ENCODE results near the gene CADM1. TPM values are rescaled to one million over a fixed set of nuclear protein-coding genes. Genes with fewer than 3 reads are reported as not detected.

The CADM1 gene
- total RNA-seq, 4 donors from 2014 or later: 17.1 to 49.8 (median 30.7) TPM

DNA sequence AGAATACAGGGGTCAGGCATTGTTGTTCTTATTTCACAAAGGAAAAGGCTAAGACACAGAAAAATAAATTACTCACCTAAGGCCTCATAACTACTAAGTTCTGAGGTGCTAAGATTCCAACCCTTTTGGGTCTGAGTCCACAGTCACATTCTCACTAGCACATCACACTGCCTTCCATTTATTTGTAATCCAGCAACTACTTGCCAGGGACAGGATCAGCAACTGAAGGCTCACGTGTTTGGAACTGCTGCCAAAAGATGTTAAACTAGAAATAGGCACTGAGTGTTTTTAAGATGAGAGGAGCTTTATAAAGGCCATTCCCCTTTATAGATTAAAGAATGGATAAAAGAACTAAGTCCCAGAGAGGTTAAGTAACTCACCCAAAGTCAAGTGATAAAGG, 58.0 kb downstream of the CADM1 start:
- no peak for TF ChIP-seq POLR2A (IDR thresholded peaks at IDR 0.05)
- TF ChIP-seq EP300 (IDR thresholded peaks at IDR 0.05): no peak
- TF ChIP-seq, protein P1, sequence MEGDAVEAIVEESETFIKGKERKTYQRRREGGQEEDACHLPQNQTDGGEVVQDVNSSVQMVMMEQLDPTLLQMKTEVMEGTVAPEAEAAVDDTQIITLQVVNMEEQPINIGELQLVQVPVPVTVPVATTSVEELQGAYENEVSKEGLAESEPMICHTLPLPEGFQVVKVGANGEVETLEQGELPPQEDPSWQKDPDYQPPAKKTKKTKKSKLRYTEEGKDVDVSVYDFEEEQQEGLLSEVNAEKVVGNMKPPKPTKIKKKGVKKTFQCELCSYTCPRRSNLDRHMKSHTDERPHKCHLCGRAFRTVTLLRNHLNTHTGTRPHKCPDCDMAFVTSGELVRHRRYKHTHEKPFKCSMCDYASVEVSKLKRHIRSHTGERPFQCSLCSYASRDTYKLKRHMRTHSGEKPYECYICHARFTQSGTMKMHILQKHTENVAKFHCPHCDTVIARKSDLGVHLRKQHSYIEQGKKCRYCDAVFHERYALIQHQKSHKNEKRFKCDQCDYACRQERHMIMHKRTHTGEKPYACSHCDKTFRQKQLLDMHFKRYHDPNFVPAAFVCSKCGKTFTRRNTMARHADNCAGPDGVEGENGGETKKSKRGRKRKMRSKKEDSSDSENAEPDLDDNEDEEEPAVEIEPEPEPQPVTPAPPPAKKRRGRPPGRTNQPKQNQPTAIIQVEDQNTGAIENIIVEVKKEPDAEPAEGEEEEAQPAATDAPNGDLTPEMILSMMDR (IDR thresholded peaks at IDR 0.05): no peak
- no peak for DNase-seq (ENCODE audit: low spot score in 2 of 2)
- Histone ChIP-seq H3K36me3 (peaks cover 0 to 16% (median 0%) of the 10 kb centered on the region in 3 donors), H3K9me3 (peaks cover 0 to 29% (median 7%) of the 10 kb centered on the region in 4 donors), H3K27ac (no peak overlapping the region), H3K4me3 (no peak overlapping the region), H3K27me3 (no peaks in the 10 kb centered on the region), H3K4me1 (no peaks in the 10 kb centered on the region)
- WGBS, 2 donors: 59 to 67% methylated on average over 1 of the region's 1 CpG

DNA sequence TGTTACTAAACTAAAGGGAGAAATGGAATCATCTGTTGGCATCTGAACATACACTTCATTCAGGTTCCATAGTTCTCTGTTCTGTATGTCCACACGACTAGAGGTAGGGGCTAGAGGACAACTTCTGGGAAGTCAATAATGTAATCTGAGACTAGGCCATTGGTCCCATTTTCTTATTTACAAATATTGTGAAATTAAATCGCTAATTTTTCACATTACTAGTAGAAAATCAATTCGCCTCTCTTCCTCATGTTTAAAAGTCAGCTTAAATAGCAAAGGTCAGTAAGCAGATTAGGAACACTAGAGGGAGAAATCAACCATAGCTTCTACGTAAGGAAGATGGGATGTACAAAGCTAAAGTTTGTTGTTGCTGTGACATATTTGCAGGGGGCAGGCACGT, 59.7 kb downstream of the CADM1 start:
- Histone ChIP-seq H3K9me3 (peaks cover 0 to 29% (median 7%) of the 10 kb centered on the region in 4 donors), H3K4me3 (no peak overlapping the region), H3K27me3 (no peaks in the 10 kb centered on the region), H3K27ac (no peak overlapping the region), H3K36me3 (peaks cover 0 to 16% (median 0%) of the 10 kb centered on the region in 3 donors), H3K4me1 (peaks cover 0 to 3% (median 0%) of the 10 kb centered on the region in 4 donors)
- TF ChIP-seq, protein P1 (IDR thresholded peaks at IDR 0.05): no peak
- no peak for TF ChIP-seq POLR2A (IDR thresholded peaks at IDR 0.05)
- TF ChIP-seq EP300 (IDR thresholded peaks at IDR 0.05): no peak
- DNase-seq (ENCODE audit: low spot score in 2 of 2): no peak
- 75 to 79% methylated on average over 5 of the region's 5 CpGs for WGBS, 2 donors

DNA sequence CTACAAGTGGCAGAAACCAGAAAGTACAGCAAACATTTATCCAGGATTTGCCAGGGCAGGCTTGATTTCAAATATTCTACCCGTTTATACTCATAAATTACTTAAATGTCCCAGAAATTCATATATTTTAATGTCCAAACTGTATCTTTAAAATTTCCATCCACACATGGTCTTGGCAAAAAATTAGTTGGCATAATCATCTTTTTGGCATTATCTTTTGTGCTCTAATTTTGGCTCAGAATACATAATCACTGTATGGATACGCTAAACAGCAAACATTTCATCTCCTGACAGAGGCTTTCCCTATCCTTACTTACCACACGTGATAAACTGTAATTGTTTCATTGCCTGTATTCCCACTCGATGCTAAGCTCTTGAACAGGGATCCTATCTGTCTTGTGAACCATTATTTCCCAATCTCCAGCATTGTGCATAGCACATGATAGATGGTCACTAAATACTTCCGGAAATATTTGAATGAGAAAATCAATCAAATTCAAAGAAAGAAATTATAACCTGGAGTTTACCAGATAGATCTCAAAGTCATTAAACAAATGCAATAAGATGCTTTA, 64.2 kb downstream of the CADM1 start:
- WGBS, 2 donors: 55 to 68% methylated on average over 5 of the region's 5 CpGs
- TF ChIP-seq, protein P1 (IDR thresholded peaks at IDR 0.05): no peak
- TF ChIP-seq POLR2A (IDR thresholded peaks at IDR 0.05) (no peak), EP300 (IDR thresholded peaks at IDR 0.05) (no peak)
- H3K27ac ChIP-seq: no peak overlapping the region

DNA sequence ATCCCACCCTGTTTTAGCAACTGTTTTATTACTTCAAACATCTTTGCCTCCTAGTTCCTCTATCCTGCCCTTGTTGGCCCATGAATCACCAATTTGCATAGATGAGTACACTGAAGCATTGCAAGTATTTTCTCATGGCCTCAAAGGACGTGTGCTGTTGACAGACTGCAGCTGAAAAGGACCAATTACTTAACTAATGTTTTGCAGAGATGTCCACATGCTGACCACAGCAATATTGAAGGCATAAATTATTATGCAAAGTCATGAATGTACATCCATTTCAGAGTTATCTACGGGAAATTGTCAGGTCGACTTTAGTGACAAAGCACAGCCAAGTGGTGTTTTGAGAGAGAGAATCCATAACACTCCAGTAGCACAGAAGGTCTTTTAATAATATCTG, 64.8 kb downstream of the CADM1 start:
- WGBS, 2 donors: 28 to 36% methylated on average over 3 of the region's 3 CpGs
- no peaks in the 10 kb centered on the region for H3K9me3 ChIP-seq
- H3K4me1 ChIP-seq: peaks cover 0 to 7% (median 3%) of the 10 kb centered on the region in 4 donors
- no peak overlapping the region for H3K4me3 ChIP-seq
- no peaks in the 10 kb centered on the region for H3K36me3 ChIP-seq
- no peak for DNase-seq (ENCODE audit: low spot score in 2 of 2)
- H3K27me3 ChIP-seq: no peaks in the 10 kb centered on the region
- H3K27ac ChIP-seq: no peak overlapping the region
- TF ChIP-seq, protein P1 (IDR thresholded peaks at IDR 0.05): no peak
- TF ChIP-seq EP300 (IDR thresholded peaks at IDR 0.05) (no peak), POLR2A (IDR thresholded peaks at IDR 0.05) (no peak)

More for the DNA sequence above, 64.2 kb downstream of the CADM1 start:
- H3K9me3 ChIP-seq: no peaks in the 10 kb centered on the region
- no peaks in the 10 kb centered on the region for H3K27me3 ChIP-seq
- no peak for DNase-seq (ENCODE audit: low spot score in 2 of 2)
- H3K36me3 ChIP-seq: no peaks in the 10 kb centered on the region
- peaks cover 0 to 7% (median 3%) of the 10 kb centered on the region in 4 donors for H3K4me1 ChIP-seq
- no peak overlapping the region for H3K4me3 ChIP-seq

DNA sequence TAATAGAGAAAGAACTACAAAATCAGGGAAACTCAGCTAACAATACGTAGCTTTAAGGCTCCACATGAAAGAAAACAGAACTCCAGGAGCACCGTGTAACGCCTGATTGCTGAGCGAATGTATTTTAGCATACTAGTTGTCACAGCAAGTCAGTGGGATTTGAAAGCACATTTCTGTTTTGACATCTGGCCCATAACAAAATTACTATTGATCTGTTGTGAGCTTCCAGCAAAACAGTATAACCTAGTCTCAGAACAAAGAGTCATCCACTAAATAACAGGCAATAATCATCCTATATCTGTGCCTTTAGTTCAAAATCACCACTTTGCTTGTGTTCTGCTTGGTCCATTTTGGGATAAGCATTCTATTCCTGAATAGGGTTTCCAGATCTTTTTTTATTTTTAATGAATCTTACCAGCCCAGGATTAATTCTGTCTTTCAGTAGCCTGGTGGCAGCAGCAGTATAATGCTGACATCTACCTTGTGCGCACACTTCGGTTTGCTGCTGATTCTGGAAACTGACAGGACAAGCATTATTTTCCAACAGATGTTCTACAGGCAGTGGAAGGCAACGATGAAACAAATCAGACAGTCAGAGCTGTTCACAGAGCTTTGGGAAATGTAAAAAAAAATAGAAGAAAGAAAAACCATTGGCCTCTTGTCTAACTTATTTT, 66.2 kb downstream of the CADM1 start:
- peaks cover 0 to 7% (median 3%) of the 10 kb centered on the region in 4 donors for H3K4me1 ChIP-seq
- no peaks in the 10 kb centered on the region for H3K36me3 ChIP-seq
- peak overlapping the region in 1 of 4 donors; percentile 15 for H3K27ac ChIP-seq
- 75 to 81% methylated on average over 7 of the region's 7 CpGs for WGBS, 2 donors
- no peaks in the 10 kb centered on the region for H3K27me3 ChIP-seq
- no peak overlapping the region for H3K4me3 ChIP-seq
- no peaks in the 10 kb centered on the region for H3K9me3 ChIP-seq
- DNase-seq (ENCODE audit: low spot score in 2 of 2): no peak
- no peak for TF ChIP-seq EP300 (IDR thresholded peaks at IDR 0.05)
- TF ChIP-seq, protein P1 (IDR thresholded peaks at IDR 0.05): no peak
- TF ChIP-seq POLR2A (IDR thresholded peaks at IDR 0.05): no peak
